ENCODE results near the gene ITPR1. TPM values are rescaled to one million over a fixed set of nuclear protein-coding genes. Genes with fewer than 3 reads are reported as not detected.

ITPR1 gene
- total and polyA plus RNA-seq, 4 donors = 3.7 to 39.4 (median 8.2) TPM

DNA sequence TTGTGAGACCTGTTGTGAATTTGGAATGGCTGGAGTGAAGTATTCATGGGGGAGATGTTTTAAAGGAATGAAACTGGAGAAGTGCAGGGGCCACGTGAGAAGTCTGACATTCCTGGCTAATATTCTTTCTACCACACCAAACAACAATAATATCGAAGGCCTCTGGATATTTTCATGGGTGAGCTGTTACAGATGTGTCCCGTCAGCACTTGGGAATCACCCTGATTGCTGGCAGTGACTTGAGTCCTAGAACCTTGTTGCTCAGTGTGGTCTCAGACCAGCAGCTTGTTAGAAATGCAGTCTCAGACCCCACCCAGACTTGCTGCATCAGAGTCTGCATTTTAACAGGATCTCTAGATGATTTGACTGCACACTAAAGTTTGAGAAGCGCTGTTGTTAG, 113.8 kb downstream of the ITPR1 start:
- H3K9ac ChIP-seq (ENCODE audit: low read depth in 1 of 2, low read length in 2 of 2) = no peak overlapping the region
- TF ChIP-seq TAF1 (conservative IDR thresholded peaks at IDR 0.05) = no peak
- no peak for TF ChIP-seq FOXA2 (IDR thresholded peaks at IDR 0.05)
- TF ChIP-seq EGR1 (IDR thresholded peaks at IDR 0.05; ENCODE audit: low read depth in 2 of 2) = no peak
- TF ChIP-seq GABPA (IDR thresholded peaks at IDR 0.05 in 1 of 2, conservative IDR thresholded peaks at IDR 0.05 in 1 of 2) = no peak
- no peak for TF ChIP-seq RAD21 (IDR thresholded peaks at IDR 0.05)
- TF ChIP-seq JUND (IDR thresholded peaks at IDR 0.05) = no peak
- no peak for TF ChIP-seq ATF3 (IDR thresholded peaks at IDR 0.05)
- no peak for TF ChIP-seq REST (IDR thresholded peaks at IDR 0.05)
- TF ChIP-seq CTCF (IDR thresholded peaks at IDR 0.05; ENCODE audit: low read depth, low read length, missing input control) = no peak
- TF ChIP-seq ZBTB33 (IDR thresholded peaks at IDR 0.05) = no peak
- no peak for TF ChIP-seq HNF4A (conservative IDR thresholded peaks at IDR 0.05)
- no peak for TF ChIP-seq NR2F2 (IDR thresholded peaks at IDR 0.05)
- no peak for TF ChIP-seq SP1 (IDR thresholded peaks at IDR 0.05)
- TF ChIP-seq YY1 (IDR thresholded peaks at IDR 0.05) = no peak
- TF ChIP-seq, protein P1, sequence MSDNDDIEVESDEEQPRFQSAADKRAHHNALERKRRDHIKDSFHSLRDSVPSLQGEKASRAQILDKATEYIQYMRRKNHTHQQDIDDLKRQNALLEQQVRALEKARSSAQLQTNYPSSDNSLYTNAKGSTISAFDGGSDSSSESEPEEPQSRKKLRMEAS (IDR thresholded peaks at IDR 0.05) = no peak
- no peak for TF ChIP-seq FOXA1 (IDR thresholded peaks at IDR 0.05)
- TF ChIP-seq HNF4G (IDR thresholded peaks at IDR 0.05) = no peak
- TF ChIP-seq RXRA (IDR thresholded peaks at IDR 0.05) = no peak
- DNase-seq (ENCODE audit: low spot score) = no peak
- H3K9me3 ChIP-seq (ENCODE audit: control insufficient read depth in 4 of 4, low read length in 3 of 4) = no peaks in the 10 kb centered on the region
- H3K27me3 ChIP-seq (ENCODE audit: control insufficient read depth in 4 of 4, insufficient read depth in 4 of 4, low read length in 3 of 4) = no peaks in the 10 kb centered on the region
- 81% methylated on average over 4 of the region's 4 CpGs for WGBS
- H3K36me3 ChIP-seq (ENCODE audit: control insufficient read depth in 4 of 4, insufficient read depth in 3 of 4, low read depth in 1 of 4, low read length in 3 of 4) = no peaks in the 10 kb centered on the region
- no peak overlapping the region for H3K27ac ChIP-seq (ENCODE audit: low read depth in 1 of 2, low read length in 2 of 2)
- no peak overlapping the region for H3K4me3 ChIP-seq (ENCODE audit: low read depth in 1 of 3, low read length in 3 of 3)
- no peaks in the 10 kb centered on the region for H3K4me1 ChIP-seq (ENCODE audit: control insufficient read depth in 4 of 4, insufficient read depth in 4 of 4, low read length in 3 of 4)
